GM19023 (cell line): ENCODE measurements around the gene KIF3B.
"Not testable (repeated sequence)": the region's sequence is repeated elsewhere in the genome, so short reads cannot be mapped to it uniquely, and the experiment has no call there.

Source experiments
- ATAC-seq: cut with Tn5 transposase; IDR thresholded peaks from one replicate; pipeline ENCODE4 v1.9.1; 2021; ENCODE audit warnings: mild to moderate bottlenecking, moderate library complexity; ENCODE audit not compliant: unreplicated experiment

The KIF3B gene

DNA sequence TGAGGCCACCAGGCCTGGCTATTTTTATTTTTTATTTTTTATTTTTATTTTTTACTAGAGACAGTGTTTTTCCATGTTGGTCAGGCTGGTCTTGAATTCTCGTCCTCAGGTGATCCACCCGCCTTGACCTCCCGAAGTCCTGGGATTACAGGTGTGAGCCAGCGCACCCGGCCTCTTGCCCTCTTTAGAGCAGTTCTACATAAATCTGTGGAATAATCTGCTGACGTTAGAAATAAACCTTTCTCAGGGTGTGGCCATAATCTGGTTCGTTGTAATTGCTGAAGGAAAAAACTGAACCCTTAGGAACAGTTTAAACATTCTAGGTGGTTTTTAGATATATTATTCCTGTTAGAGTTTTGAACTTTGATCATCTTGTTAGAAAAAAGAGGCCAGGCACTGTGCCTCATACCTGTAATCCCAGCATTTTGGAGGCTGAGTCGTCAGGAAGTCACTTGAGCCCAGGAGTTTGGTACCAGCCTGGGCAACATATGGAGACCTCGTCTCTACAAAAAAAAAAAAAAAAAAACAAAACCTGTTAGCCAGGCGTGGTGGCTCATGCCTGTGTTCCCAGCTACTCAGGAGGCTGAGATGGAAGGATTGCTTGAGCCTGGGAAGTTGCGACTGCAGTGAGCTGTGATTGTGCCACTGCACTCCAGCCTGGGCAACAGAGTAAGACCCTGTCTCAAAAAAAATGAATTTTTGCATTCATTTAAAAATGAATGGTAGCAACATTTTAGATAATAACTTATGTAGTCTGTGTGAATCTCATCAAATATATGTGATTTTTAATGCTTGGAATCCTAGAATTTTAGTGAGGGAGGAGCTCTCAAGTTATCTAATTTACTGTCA is 104.9 kb downstream of the KIF3B start:
- no peak for ATAC-seq

DNA sequence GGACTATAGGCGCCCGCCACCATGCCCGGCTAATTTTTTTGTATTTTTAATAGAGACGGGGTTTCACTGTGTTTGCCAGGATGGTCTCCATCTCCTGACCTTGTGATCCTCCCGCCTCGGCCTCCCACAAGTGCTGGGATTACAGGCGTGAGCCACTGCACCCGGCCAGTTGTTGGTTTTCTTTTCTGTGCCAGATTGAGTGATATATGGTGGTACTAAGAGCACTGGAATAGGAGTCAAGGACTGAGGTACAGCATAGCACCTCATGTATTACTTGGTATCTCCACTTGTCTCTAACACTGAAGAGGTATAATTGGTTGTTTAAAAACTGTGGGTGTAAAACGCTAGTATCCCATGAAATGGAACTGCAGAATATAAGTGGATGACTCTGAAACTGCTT is 106.0 kb downstream of the KIF3B start:
- ATAC-seq, result not testable (repeated sequence)
